GM19351 (cell line): Measurements from ENCODE around the gene L3MBTL4.
A peak's percentile ranks its signal among the peaks of the same experiment; 100 is the strongest.
"Not testable (repeated sequence)": the region's sequence is repeated elsewhere in the genome, so short reads cannot be mapped to it uniquely, and the experiment has no call there.

Source experiments
- ATAC-seq: cut with Tn5 transposase; IDR thresholded peaks from one replicate; pipeline ENCODE4 v1.9.1; 2021; ENCODE audit warnings: mild to moderate bottlenecking, moderate library complexity; ENCODE audit not compliant: unreplicated experiment

The L3MBTL4 gene

GRCh38 chr18:6055711-6056110, 359.0 kb downstream of the L3MBTL4 start:
- ATAC-seq: no peak

GRCh38 chr18:6054256-6054842, 360.4 kb downstream of the L3MBTL4 start:
- no peak for ATAC-seq

- no peak for ATAC-seq
Measured at GRCh38 chr18:6052449-6052913, 362.2 kb downstream of the L3MBTL4 start.

- ATAC-seq: not testable (repeated sequence)
Measured at GRCh38 chr18:6047596-6047995, 367.1 kb downstream of the L3MBTL4 start.

- no peak for ATAC-seq
Measured at GRCh38 chr18:6044773-6045172, 369.9 kb downstream of the L3MBTL4 start.

GRCh38 chr18:6044319-6044718, 370.4 kb downstream of the L3MBTL4 start:
- no peak for ATAC-seq

- no peak for ATAC-seq
Measured at GRCh38 chr18:6039055-6039454, 375.7 kb downstream of the L3MBTL4 start.

GRCh38 chr18:6031442-6031841, 383.3 kb downstream of the L3MBTL4 start:
- ATAC-seq: no peak

- no peak for ATAC-seq
Measured at GRCh38 chr18:6031002-6031401, 383.7 kb downstream of the L3MBTL4 start.

- no peak for ATAC-seq
Measured at GRCh38 chr18:6024745-6025248, 389.9 kb downstream of the L3MBTL4 start.

GRCh38 chr18:6023551-6023950, 391.2 kb downstream of the L3MBTL4 start:
- ATAC-seq: no peak

- no peak for ATAC-seq
Measured at GRCh38 chr18:6022845-6023244, 391.9 kb downstream of the L3MBTL4 start.

- peak; percentile 78 for ATAC-seq
Measured at GRCh38 chr18:6022074-6022444, 392.7 kb downstream of the L3MBTL4 start.

- ATAC-seq: peak; percentile 42
Measured at GRCh38 chr18:6021306-6022073, 393.2 kb downstream of the L3MBTL4 start.

- ATAC-seq: no peak
Measured at GRCh38 chr18:6018671-6019070, 396.0 kb downstream of the L3MBTL4 start.

GRCh38 chr18:6017171-6017570, 397.5 kb downstream of the L3MBTL4 start:
- ATAC-seq: no peak

- no peak for ATAC-seq
Measured at GRCh38 chr18:6015364-6015763, 399.3 kb downstream of the L3MBTL4 start.

- no peak for ATAC-seq
Measured at GRCh38 chr18:6013171-6013810, 401.4 kb downstream of the L3MBTL4 start.

- ATAC-seq: no peak
Measured at GRCh38 chr18:6010921-6011320, 403.8 kb downstream of the L3MBTL4 start.

- ATAC-seq: no peak
Measured at GRCh38 chr18:6010284-6010683, 404.4 kb downstream of the L3MBTL4 start.

GRCh38 chr18:6009756-6010155, 405.0 kb downstream of the L3MBTL4 start:
- ATAC-seq: no peak

GRCh38 chr18:6004683-6005082, 410.0 kb downstream of the L3MBTL4 start:
- ATAC-seq: peak; percentile 96
